ENCODE data around the gene MED14. TPM values are rescaled to one million over a fixed set of nuclear protein-coding genes. Genes with fewer than 3 reads are reported as not detected.

Gene MED14
- total and polyA plus RNA-seq, 2 donors (not counting 1 experiment from before 2014, with no cell fraction given): 26.4 to 63.5 TPM

GRCh38 chrX:40746521-40746920 is 11.2 kb upstream of the MED14 start:
- Histone ChIP-seq H3K4me2 (replicated peaks; ENCODE audit: low read depth, low read length, poor library complexity, severe bottlenecking) (no peak overlapping the region), H2AFZ (ENCODE audit: insufficient read depth, low read depth, low read length, poor library complexity, severe bottlenecking) (no peak overlapping the region), H3K4me1 (ENCODE audit: control insufficient read depth in 2 of 2, insufficient read depth in 2 of 2, low read length in 2 of 2) (peaks cover 18 to 19% of the 10 kb centered on the region in 2 donors), H3K36me3 (replicated peaks in 1 of 2; ENCODE audit: control extremely low read depth in 1 of 2, control insufficient read depth in 1 of 2, extremely low read depth in 1 of 2, insufficient read depth in 2 of 2, low read length in 1 of 2) (no peaks in the 10 kb centered on the region), H3K4me3 (ENCODE audit: control extremely low read depth in 1 of 5, extremely low read depth in 1 of 5, insufficient read depth in 1 of 5, low read depth in 2 of 5, low read length in 4 of 5) (no peak overlapping the region), H3K9ac (ENCODE audit: low read length) (no peak overlapping the region), H3K27ac (ENCODE audit: low read length in 2 of 2) (no peak overlapping the region), H3K9me3 (ENCODE audit: control extremely low read depth in 1 of 3, control insufficient read depth in 2 of 3, insufficient read depth in 1 of 3, low read length in 2 of 3) (no peaks in the 10 kb centered on the region), H3K79me2 (ENCODE audit: control insufficient read depth, insufficient read depth, low read length) (no peaks in the 10 kb centered on the region), H3K27me3 (replicated peaks in 1 of 4; ENCODE audit: control extremely low read depth in 1 of 4, control insufficient read depth in 3 of 4, insufficient read depth in 4 of 4, low read length in 3 of 4) (peaks cover 0 to 23% (median 0%) of the 10 kb centered on the region in 4 experiments), H4K20me1 (ENCODE audit: control insufficient read depth, insufficient read depth, low read length, poor library complexity, severe bottlenecking) (no peaks in the 10 kb centered on the region)
- DNase-seq: no peak
- intact Hi-C loops (cut with micrococcal nuclease): no loop called here
- ChIA-PET POLR2A (no interaction called here), CTCF (no interaction called here)
- Mint-ChIP-seq H3K27me3 (no peaks in the 10 kb centered on the region), H3K4me3 (no peak overlapping the region), H3K4me1 (peaks cover 19% of the 10 kb centered on the region), H3K9me3 (ENCODE audit: insufficient read depth) (no peaks in the 10 kb centered on the region), H3K27ac (no peak overlapping the region)
- no peak for ATAC-seq (ENCODE audit: low read depth)
- TF ChIP-seq, protein P1, sequence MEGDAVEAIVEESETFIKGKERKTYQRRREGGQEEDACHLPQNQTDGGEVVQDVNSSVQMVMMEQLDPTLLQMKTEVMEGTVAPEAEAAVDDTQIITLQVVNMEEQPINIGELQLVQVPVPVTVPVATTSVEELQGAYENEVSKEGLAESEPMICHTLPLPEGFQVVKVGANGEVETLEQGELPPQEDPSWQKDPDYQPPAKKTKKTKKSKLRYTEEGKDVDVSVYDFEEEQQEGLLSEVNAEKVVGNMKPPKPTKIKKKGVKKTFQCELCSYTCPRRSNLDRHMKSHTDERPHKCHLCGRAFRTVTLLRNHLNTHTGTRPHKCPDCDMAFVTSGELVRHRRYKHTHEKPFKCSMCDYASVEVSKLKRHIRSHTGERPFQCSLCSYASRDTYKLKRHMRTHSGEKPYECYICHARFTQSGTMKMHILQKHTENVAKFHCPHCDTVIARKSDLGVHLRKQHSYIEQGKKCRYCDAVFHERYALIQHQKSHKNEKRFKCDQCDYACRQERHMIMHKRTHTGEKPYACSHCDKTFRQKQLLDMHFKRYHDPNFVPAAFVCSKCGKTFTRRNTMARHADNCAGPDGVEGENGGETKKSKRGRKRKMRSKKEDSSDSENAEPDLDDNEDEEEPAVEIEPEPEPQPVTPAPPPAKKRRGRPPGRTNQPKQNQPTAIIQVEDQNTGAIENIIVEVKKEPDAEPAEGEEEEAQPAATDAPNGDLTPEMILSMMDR (IDR thresholded peaks at IDR 0.05): no peak
- TF ChIP-seq EZH2 (IDR thresholded peaks at IDR 0.05; ENCODE audit: borderline replicate concordance, insufficient read depth, low read depth, low read length, poor library complexity, severe bottlenecking): no peak
- 73% methylated on average over 5 of the region's 6 CpGs for WGBS (ENCODE audit: insufficient coverage)

- ATAC-seq (ENCODE audit: low read depth): no peak
- Histone ChIP-seq H3K9ac (ENCODE audit: low read length) (peak overlapping the region; percentile 93), H3K4me2 (replicated peaks; ENCODE audit: low read depth, low read length, poor library complexity, severe bottlenecking) (peak overlapping the region; percentile 88), H3K4me1 (ENCODE audit: control insufficient read depth in 2 of 2, insufficient read depth in 2 of 2, low read length in 2 of 2) (peaks cover 21 to 26% of the 10 kb centered on the region in 2 donors), H3K27me3 (replicated peaks in 1 of 4; ENCODE audit: control extremely low read depth in 1 of 4, control insufficient read depth in 3 of 4, insufficient read depth in 4 of 4, low read length in 3 of 4) (peaks cover 0 to 2% (median 0%) of the 10 kb centered on the region in 4 experiments), H4K20me1 (ENCODE audit: control insufficient read depth, insufficient read depth, low read length, poor library complexity, severe bottlenecking) (no peaks in the 10 kb centered on the region), H3K4me3 (ENCODE audit: control extremely low read depth in 1 of 5, extremely low read depth in 1 of 5, insufficient read depth in 1 of 5, low read depth in 2 of 5, low read length in 4 of 5) (peak overlapping the region; percentile 59 to 93 (median 82)), H3K36me3 (replicated peaks in 1 of 2; ENCODE audit: control extremely low read depth in 1 of 2, control insufficient read depth in 1 of 2, extremely low read depth in 1 of 2, insufficient read depth in 2 of 2, low read length in 1 of 2) (no peaks in the 10 kb centered on the region), H3K27ac (ENCODE audit: low read length in 2 of 2) (peak overlapping the region; percentile 91 to 98), H2AFZ (ENCODE audit: insufficient read depth, low read depth, low read length, poor library complexity, severe bottlenecking) (peak overlapping the region; percentile 83), H3K9me3 (ENCODE audit: control extremely low read depth in 1 of 3, control insufficient read depth in 2 of 3, insufficient read depth in 1 of 3, low read length in 2 of 3) (no peaks in the 10 kb centered on the region), H3K79me2 (ENCODE audit: control insufficient read depth, insufficient read depth, low read length) (peaks cover 36% of the 10 kb centered on the region)
- Mint-ChIP-seq H3K27ac (peak overlapping the region; percentile 98), H3K27me3 (no peaks in the 10 kb centered on the region), H3K4me3 (peak overlapping the region; percentile 91), H3K4me1 (peaks cover 31% of the 10 kb centered on the region), H3K9me3 (ENCODE audit: insufficient read depth) (no peaks in the 10 kb centered on the region)
- intact Hi-C loops (cut with micrococcal nuclease): loop anchor here (1.0 to 10.0 kb wide), 5 partner anchors 51 to 561 kb away; no protein-coding TSS in a partner anchor
- ChIA-PET POLR2A (interaction anchor here (1.3 to 1.6 kb wide), 2 partner anchors 14 to 349 kb away, joined by 4 to 8 read pairs; partner anchors contain the start of gene USP9X), CTCF (interaction anchor here (2.0 to 2.4 kb wide), 2 partner anchors 57 to 84 kb away, joined by 8 to 9 read pairs; no protein-coding TSS in a partner anchor)
- TF ChIP-seq, protein P1 (IDR thresholded peaks at IDR 0.05): no peak
- TF ChIP-seq EZH2 (IDR thresholded peaks at IDR 0.05; ENCODE audit: borderline replicate concordance, insufficient read depth, low read depth, low read length, poor library complexity, severe bottlenecking): no peak
- DNase-seq: no peak
- no CpG with 5 or more reads among the region's 17 CpGs for WGBS (ENCODE audit: insufficient coverage)
These were observed 796 bp upstream of the MED14 start for GRCh38 chrX:40736170-40736505.

Measured in B cell (primary cell).